HEK293 (cell line): ENCODE results near the gene GLIPR1.
A peak's percentile ranks its signal among the peaks of the same experiment; 100 is the strongest.

Experiments
- KLF10 ChIP-seq: fragments of 450-650 bp; IDR thresholded peaks from 2 replicates; pipeline ENCODE4 v1.5.1; 2018; ENCODE audit warnings: missing biosample characterization, mild to moderate bottlenecking, missing genetic modification characterization
- KLF7 ChIP-seq: fragments of 450-650 bp; formaldehyde crosslinking; IDR thresholded peaks from 2 replicates; pipeline ENCODE4 v1.5.1; 2016; ENCODE audit warnings: missing biosample characterization, missing genetic modification characterization, borderline replicate concordance
- KLF9 ChIP-seq: fragments of 450-650 bp; formaldehyde crosslinking; IDR thresholded peaks from 2 replicates; pipeline ENCODE4 v1.5.1; 2016; ENCODE audit warnings: missing biosample characterization, missing genetic modification characterization, low read depth
- SCRT2 ChIP-seq: fragments of 450-650 bp; formaldehyde crosslinking; IDR thresholded peaks from 2 replicates; pipeline ENCODE4 v1.5.1; 2016; ENCODE audit warnings: missing biosample characterization, missing genetic modification characterization
- SP2 ChIP-seq: fragments of 450-650 bp; formaldehyde crosslinking; IDR thresholded peaks from 2 replicates; pipeline ENCODE4 v1.5.1; 2016; ENCODE audit warnings: missing biosample characterization, missing genetic modification characterization
- TCF7L2 ChIP-seq: IDR thresholded peaks from 2 replicates; pipeline ENCODE4 v1.6.1; 2011; ENCODE audit warnings: low read depth, mild to moderate bottlenecking, inconsistent platforms, low read length, moderate library complexity, borderline replicate concordance
- TSHZ1 ChIP-seq: fragments of 450-650 bp; formaldehyde crosslinking; IDR thresholded peaks from 2 replicates; pipeline ENCODE4 v1.5.1; 2016; ENCODE audit warnings: missing biosample characterization, missing genetic modification characterization, borderline replicate concordance
- YY2 ChIP-seq: fragments of 450-650 bp; formaldehyde crosslinking; IDR thresholded peaks from 2 replicates; pipeline ENCODE4 v1.5.1; 2016; ENCODE audit warnings: missing biosample characterization, missing genetic modification characterization
- ZBTB11 ChIP-seq: fragments of 450-650 bp; formaldehyde crosslinking; conservative IDR thresholded peaks from 2 replicates; pipeline ENCODE4 v1.5.1; 2016; ENCODE audit warnings: low read depth, missing biosample characterization, missing genetic modification characterization
- ZBTB17 ChIP-seq: fragments of 450-650 bp; formaldehyde crosslinking; IDR thresholded peaks from 2 replicates; pipeline ENCODE4 v1.5.1; 2016; ENCODE audit warnings: missing biosample characterization, missing genetic modification characterization
- ZNF274 ChIP-seq, 2 experiments: fragments of 200-500 bp in 1 of 2; fragments of 450-650 bp in 1 of 2; sonication (Bioruptor generic) in 1 of 2; formaldehyde crosslinking in 1 of 2; IDR thresholded peaks; 2 replicates each; pipeline versions ENCODE4 v1.5.1 to v1.6.1; 2014 to 2016; ENCODE audit warnings: borderline replicate concordance in 1 of 2, inconsistent platforms in 1 of 2, low read length in 1 of 2, missing biosample characterization in 1 of 2, missing genetic modification characterization in 1 of 2
- ZNF292 ChIP-seq: fragments of 450-650 bp; formaldehyde crosslinking; IDR thresholded peaks from 2 replicates; pipeline ENCODE4 v1.5.1; 2016; ENCODE audit warnings: low read depth, missing biosample characterization, missing genetic modification characterization, borderline replicate concordance
- ZNF394 ChIP-seq: fragments of 450-650 bp; formaldehyde crosslinking; IDR thresholded peaks from 2 replicates; pipeline ENCODE4 v1.5.1; 2016; ENCODE audit warnings: missing biosample characterization, missing genetic modification characterization, mild to moderate bottlenecking, moderate library complexity, borderline replicate concordance
- ZNF510 ChIP-seq: fragments of 450-650 bp; formaldehyde crosslinking; IDR thresholded peaks from 2 replicates; pipeline ENCODE4 v1.5.1; 2018; ENCODE audit warnings: mild to moderate bottlenecking, missing genetic modification characterization, missing biosample characterization; ENCODE audit not compliant: insufficient replicate concordance
- ZNF530 ChIP-seq: fragments of 450-650 bp; formaldehyde crosslinking; IDR thresholded peaks from 2 replicates; pipeline ENCODE4 v1.5.1; 2016; ENCODE audit warnings: low read depth, missing biosample characterization, missing genetic modification characterization
- ZNF549 ChIP-seq: fragments of 450-650 bp; IDR thresholded peaks from 2 replicates; pipeline ENCODE4 v1.5.1; 2018; ENCODE audit warnings: missing biosample characterization, missing genetic modification characterization, mild to moderate bottlenecking, inconsistent platforms, moderate library complexity
- ZNF629 ChIP-seq: fragments of 450-650 bp; formaldehyde crosslinking; IDR thresholded peaks from 2 replicates; pipeline ENCODE4 v1.5.1; 2017; ENCODE audit warnings: missing biosample characterization, missing genetic modification characterization
- ZNF654 ChIP-seq: fragments of 450-650 bp; formaldehyde crosslinking; IDR thresholded peaks from 2 replicates; pipeline ENCODE4 v1.5.1; 2016; ENCODE audit warnings: low read depth, missing biosample characterization, missing genetic modification characterization
- ZNF660 ChIP-seq: fragments of 450-650 bp; IDR thresholded peaks from 2 replicates; pipeline ENCODE4 v1.5.1; 2018; ENCODE audit warnings: missing biosample characterization, mild to moderate bottlenecking, missing genetic modification characterization
- ZSCAN4 ChIP-seq: fragments of 450-650 bp; formaldehyde crosslinking; IDR thresholded peaks from 2 replicates; pipeline ENCODE4 v1.5.1; 2017; ENCODE audit warnings: missing biosample characterization, missing genetic modification characterization
- TF ChIP-seq, protein P1 (sequence below): fragments of 450-650 bp; formaldehyde crosslinking; optimal IDR thresholded peaks from 2 replicates; pipeline ENCODE3; 2016; ENCODE audit warnings: missing biosample characterization, mild to moderate bottlenecking, missing genetic modification characterization
- TF ChIP-seq, protein P2 (sequence below): fragments of 450-650 bp; formaldehyde crosslinking; IDR thresholded peaks from 2 replicates; pipeline ENCODE4 v1.5.1; 2016; ENCODE audit warnings: missing biosample characterization, missing genetic modification characterization
- TF ChIP-seq, protein P3 (sequence below): fragments of 450-650 bp; formaldehyde crosslinking; IDR thresholded peaks from 2 replicates; pipeline ENCODE4 v1.5.1; 2016; ENCODE audit warnings: missing biosample characterization, missing genetic modification characterization

Gene GLIPR1

DNA sequence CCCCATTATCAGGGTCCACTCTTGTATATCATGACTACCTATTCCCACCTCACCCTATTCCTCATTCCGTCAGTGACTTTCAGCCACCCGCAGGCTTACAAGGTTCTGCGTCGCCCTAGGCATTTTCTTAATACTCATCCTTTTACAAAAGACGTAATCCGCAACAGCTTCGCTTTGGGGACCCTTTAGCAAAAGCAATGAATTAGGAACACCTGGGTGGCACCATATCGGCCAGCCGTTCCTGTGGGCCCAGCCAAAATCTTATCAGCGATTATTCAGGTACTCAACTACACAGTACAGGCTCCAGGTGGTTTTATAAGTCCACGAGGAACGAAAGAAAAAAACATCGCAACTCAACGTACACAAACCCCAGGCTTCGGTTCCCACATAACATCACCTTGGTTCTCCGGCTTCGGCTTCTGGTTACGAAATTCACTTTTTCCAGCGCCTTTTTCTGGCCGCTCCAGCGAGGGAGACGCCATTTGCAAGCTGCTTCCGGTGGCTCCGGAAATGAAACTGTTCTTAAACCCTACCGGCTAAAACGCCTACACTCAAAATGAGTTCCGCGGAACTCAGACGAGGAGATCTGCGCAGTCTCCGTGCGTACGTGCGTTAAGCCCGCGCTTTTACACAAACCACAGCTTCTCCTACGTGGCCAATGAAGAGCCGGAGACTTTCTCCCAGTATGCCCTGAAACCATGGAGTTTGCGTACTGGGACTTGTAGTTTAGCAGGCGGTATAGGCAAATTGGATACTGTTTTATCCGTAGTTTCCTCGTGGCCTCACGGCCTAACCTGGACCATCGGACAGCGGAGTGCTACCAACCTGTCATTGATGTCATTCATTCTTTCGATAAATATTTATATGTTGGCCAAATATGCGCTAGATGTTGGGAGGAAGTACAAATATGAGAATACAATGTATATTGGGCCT, 30.8 kb downstream of the GLIPR1 start, which contains the start of gene KRR1 (continued):
- TF ChIP-seq KLF7 (tag by site-specific recombination) (no peak), ZBTB11 (tag by site-specific recombination) (peak; percentile 99), SCRT2 (peak; percentile 97), ZNF549 (tag by site-specific recombination) (no peak), ZNF629 (tag by site-specific recombination) (peak; percentile 73), TCF7L2 (no peak), ZNF510 (tag by site-specific recombination) (no peak), ZSCAN4 (tag by site-specific recombination) (peak; percentile 44; the same call in 1 of the 2 replicates), ZNF660 (tag by site-specific recombination) (peak; percentile 97), ZNF394 (tag by site-specific recombination) (peak; percentile 88), SP2 (peak; percentile 85), KLF9 (tag by site-specific recombination) (peak; percentile 25; the same call in 1 of the 2 replicates), KLF10 (tag by site-specific recombination) (peak; percentile 74), ZNF530 (tag by site-specific recombination) (no peak), YY2 (tag by site-specific recombination) (peak; percentile 95), ZNF274 (IDR thresholded peaks at IDR 0.05; ENCODE audit: low read length) (no peak), ZNF274 (tag by site-specific recombination; IDR thresholded peaks at IDR 0.05; ENCODE audit: borderline replicate concordance) (no peak), ZBTB17 (peak; percentile 96), ZNF292 (no peak), ZNF654 (tag by site-specific recombination) (no peak), TSHZ1 (tag by site-specific recombination) (no peak)
- TF ChIP-seq, protein P1, sequence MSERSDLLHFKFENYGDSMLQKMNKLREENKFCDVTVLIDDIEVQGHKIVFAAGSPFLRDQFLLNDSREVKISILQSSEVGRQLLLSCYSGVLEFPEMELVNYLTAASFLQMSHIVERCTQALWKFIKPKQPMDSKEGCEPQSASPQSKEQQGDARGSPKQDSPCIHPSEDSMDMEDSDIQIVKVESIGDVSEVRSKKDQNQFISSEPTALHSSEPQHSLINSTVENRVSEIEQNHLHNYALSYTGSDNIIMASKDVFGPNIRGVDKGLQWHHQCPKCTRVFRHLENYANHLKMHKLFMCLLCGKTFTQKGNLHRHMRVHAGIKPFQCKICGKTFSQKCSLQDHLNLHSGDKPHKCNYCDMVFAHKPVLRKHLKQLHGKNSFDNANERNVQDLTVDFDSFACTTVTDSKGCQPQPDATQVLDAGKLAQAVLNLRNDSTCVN (tag by site-specific recombination), result peak; percentile 45
- TF ChIP-seq, protein P2, sequence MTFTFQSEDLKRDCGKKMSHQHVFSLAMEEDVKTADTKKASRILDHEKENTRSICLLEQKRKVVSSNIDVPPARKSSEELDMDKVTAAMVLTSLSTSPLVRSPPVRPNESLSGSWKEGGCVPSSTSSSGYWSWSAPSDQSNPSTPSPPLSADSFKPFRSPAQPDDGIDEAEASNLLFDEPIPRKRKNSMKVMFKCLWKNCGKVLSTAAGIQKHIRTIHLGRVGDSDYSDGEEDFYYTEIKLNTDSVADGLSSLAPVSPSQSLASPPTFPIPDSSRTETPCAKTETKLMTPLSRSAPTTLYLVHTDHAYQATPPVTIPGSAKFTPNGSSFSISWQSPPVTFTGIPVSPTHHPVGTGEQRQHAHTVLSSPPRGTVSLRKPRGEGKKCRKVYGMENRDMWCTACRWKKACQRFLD, result no peak
- TF ChIP-seq, protein P3, sequence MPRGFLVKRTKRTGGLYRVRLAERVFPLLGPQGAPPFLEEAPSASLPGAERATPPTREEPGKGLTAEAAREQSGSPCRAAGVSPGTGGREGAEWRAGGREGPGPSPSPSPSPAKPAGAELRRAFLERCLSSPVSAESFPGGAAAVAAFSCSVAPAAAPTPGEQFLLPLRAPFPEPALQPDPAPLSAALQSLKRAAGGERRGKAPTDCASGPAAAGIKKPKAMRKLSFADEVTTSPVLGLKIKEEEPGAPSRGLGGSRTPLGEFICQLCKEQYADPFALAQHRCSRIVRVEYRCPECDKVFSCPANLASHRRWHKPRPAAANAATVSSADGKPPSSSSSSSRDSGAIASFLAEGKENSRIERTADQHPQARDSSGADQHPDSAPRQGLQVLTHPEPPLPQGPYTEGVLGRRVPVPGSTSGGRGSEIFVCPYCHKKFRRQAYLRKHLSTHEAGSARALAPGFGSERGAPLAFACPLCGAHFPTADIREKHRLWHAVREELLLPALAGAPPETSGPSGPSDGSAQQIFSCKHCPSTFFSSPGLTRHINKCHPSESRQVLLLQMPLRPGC, result peak; percentile 78; the same call in 1 of the 2 replicates
